GM23338 (cell line): ENCODE results near the gene STK32C. TPM values are rescaled to one million over a fixed set of nuclear protein-coding genes. Genes with fewer than 3 reads are reported as not detected.

Source experiments
- ATAC-seq: fragments of 200-7000 bp; cut with Tn5 transposase; 3 replicates; pipeline ENCODE4 v1.9.1; 2020
- DNase-seq: peaks from one replicate; pipeline ENCODE4 v3.0.0-alpha.2; 2015; ENCODE audit warnings: low spot score
- H2AFZ ChIP-seq: fragments of 200-600 bp; sonication (generic); 2 replicates; pipeline ENCODE4 v1.8.0; 2016; ENCODE audit warnings: antibody characterized with exemption, mild to moderate bottlenecking, moderate library complexity
- H3F3A ChIP-seq: fragments of 200-600 bp; sonication (generic); replicated peaks from 2 replicates; pipeline ENCODE4 v1.8.0; 2017; ENCODE audit warnings: antibody characterized with exemption, mixed run types, low read depth
- H3K27ac ChIP-seq: fragments of 200-600 bp; sonication (generic); 2 replicates; pipeline ENCODE4 v1.6.1; 2016; ENCODE audit warnings: low read depth
- H3K27me3 ChIP-seq: fragments of 200-600 bp; sonication (generic); 2 replicates; pipeline ENCODE4 v1.8.0; 2016; ENCODE audit warnings: mild to moderate bottlenecking, mixed run types, moderate library complexity; ENCODE audit not compliant: insufficient read depth
- H3K36me3 ChIP-seq: fragments of 200-600 bp; sonication (generic); 2 replicates; pipeline ENCODE4 v1.8.0; 2016; ENCODE audit warnings: mild to moderate bottlenecking; ENCODE audit not compliant: insufficient read depth
- H3K4me1 ChIP-seq: fragments of 200-600 bp; sonication (generic); 2 replicates; pipeline ENCODE4 v1.8.0; 2016; ENCODE audit warnings: mild to moderate bottlenecking, moderate library complexity; ENCODE audit not compliant: insufficient read depth
- H3K4me2 ChIP-seq: fragments of 200-600 bp; sonication (generic); 2 replicates; pipeline ENCODE4 v1.7.1; 2017; ENCODE audit warnings: mixed run types
- H3K4me3 ChIP-seq: fragments of 200-600 bp; sonication (generic); 2 replicates; pipeline ENCODE4 v1.6.1; 2016; ENCODE audit warnings: mixed run types
- H3K79me2 ChIP-seq: fragments of 200-600 bp; sonication (generic); replicated peaks from 2 replicates; pipeline ENCODE4 v1.8.0; 2017; ENCODE audit warnings: mild to moderate bottlenecking; ENCODE audit not compliant: insufficient read depth
- H3K9me2 ChIP-seq: fragments of 200-600 bp; sonication (generic); 2 replicates; pipeline ENCODE4 v1.8.0; 2017; ENCODE audit not compliant: insufficient read depth
- H4K20me1 ChIP-seq: fragments of 200-600 bp; sonication (generic); replicated peaks from 2 replicates; pipeline ENCODE4 v1.8.0; 2017; ENCODE audit warnings: mild to moderate bottlenecking; ENCODE audit not compliant: insufficient read depth
- H3K27ac Mint-ChIP-seq: 2 replicates; pipeline ENCODE4 v1.8.0; 2020; ENCODE audit warnings: inconsistent platforms, mild to moderate bottlenecking, moderate library complexity, mixed read lengths
- H3K27me3 Mint-ChIP-seq: 3 replicates; pipeline ENCODE4 v1.8.0; 2022; ENCODE audit warnings: low read depth, mild to moderate bottlenecking, moderate library complexity, mixed read lengths, inconsistent platforms; ENCODE audit not compliant: insufficient read depth, poor library complexity
- H3K36me3 Mint-ChIP-seq: 3 replicates; pipeline ENCODE4 v1.8.0; 2021; ENCODE audit warnings: low read depth, mild to moderate bottlenecking, inconsistent platforms, moderate library complexity, mixed read lengths
- H3K4me1 Mint-ChIP-seq: 3 replicates; pipeline ENCODE4 v1.8.0; 2020; ENCODE audit warnings: mild to moderate bottlenecking, inconsistent platforms, mixed read lengths
- H3K4me3 Mint-ChIP-seq: 3 replicates; pipeline ENCODE4 v1.8.0; 2021; ENCODE audit warnings: moderate library complexity, mild to moderate bottlenecking, inconsistent platforms, mixed read lengths
- H3K9me3 Mint-ChIP-seq: 3 replicates; pipeline ENCODE4 v1.8.0; 2020; ENCODE audit warnings: moderate library complexity, mild to moderate bottlenecking, inconsistent platforms, mixed read lengths
- CREB1 ChIP-seq: fragments of 250-450 bp; sonication (Bioruptor Pico); IDR thresholded peaks from 2 replicates; pipeline ENCODE4 v1.5.0; 2020; ENCODE audit warnings: low read depth, mild to moderate bottlenecking, moderate library complexity
- ETS1 ChIP-seq: IDR thresholded peaks from 2 replicates; pipeline ENCODE4 v1.6.1; 2016; ENCODE audit warnings: antibody characterized with exemption
- EZH2 ChIP-seq: fragments of 200-600 bp; sonication (generic); IDR thresholded peaks from one replicate; pipeline ENCODE4 v1.8.0; 2017; ENCODE audit warnings: antibody characterized with exemption, mild to moderate bottlenecking, low read depth; ENCODE audit not compliant: unreplicated experiment
- JUNB ChIP-seq: IDR thresholded peaks from one replicate; pipeline ENCODE4 v1.6.1; 2016; ENCODE audit warnings: antibody characterized with exemption; ENCODE audit not compliant: unreplicated experiment
- POLR2AphosphoS5 ChIP-seq: IDR thresholded peaks from 2 replicates; pipeline ENCODE4 v1.6.1; 2016; ENCODE audit warnings: antibody characterized with exemption, low read depth
- REST ChIP-seq: IDR thresholded peaks from one replicate; pipeline ENCODE4 v1.6.1; 2018; ENCODE audit warnings: antibody characterized with exemption; ENCODE audit not compliant: unreplicated experiment
- STAT1 ChIP-seq: IDR thresholded peaks from one replicate; pipeline ENCODE4 v1.6.1; 2016; ENCODE audit warnings: antibody characterized with exemption; ENCODE audit not compliant: unreplicated experiment
- ZNF114 ChIP-seq: fragments of 250-450 bp; sonication (Bioruptor Pico); IDR thresholded peaks from 2 replicates; pipeline ENCODE4 v1.5.0; 2020; ENCODE audit warnings: mild to moderate bottlenecking, moderate library complexity
- ZNF462 ChIP-seq: fragments of 250-450 bp; sonication (Bioruptor Pico); IDR thresholded peaks from 2 replicates; pipeline ENCODE4 v1.5.0; 2020; ENCODE audit warnings: mild to moderate bottlenecking, moderate library complexity
- polyA plus RNA-seq: library from polyadenylated mRNA; unstranded; fragments of >200 nt; fragmentation: Nextera tagmentation; extraction: Ambion mirVana; gene quantifications from 2 replicates; pipeline ENCODE4 v1.2.1, GENCODE V29; 2016
- total RNA-seq: library from RNA; depleted of rRNA; stranded (reverse); fragments of >200 nt; shearing (Covaris generic); gene quantifications from 2 replicates; pipeline ENCODE4 v1.2.3, GENCODE V29; 2014

STK32C gene
- total and polyA plus RNA-seq, 2 experiments from 2014 or later = 10.2 to 20.5 TPM

GRCh38 chr10:132199854-132200311 is 107.9 kb downstream of the STK32C start:
- Histone ChIP-seq H3K27ac (no peak overlapping the region), H3K9me2 (no peaks in the 10 kb centered on the region), H3K4me3 (no peak overlapping the region), H3K4me1 (no peaks in the 10 kb centered on the region), H3K79me2 (no peaks in the 10 kb centered on the region), H4K20me1 (no peaks in the 10 kb centered on the region), H3K27me3 (no peaks in the 10 kb centered on the region), H3F3A (no peaks in the 10 kb centered on the region), H3K4me2 (no peak overlapping the region), H2AFZ (no peak overlapping the region), H3K36me3 (no peaks in the 10 kb centered on the region)
- no peaks in the 10 kb centered on the region for H3K9me3 Mint-ChIP-seq
- DNase-seq = no peak
- no peak for ATAC-seq
- TF ChIP-seq EZH2 = no peak
- no peak for TF ChIP-seq JUNB
- no peak for TF ChIP-seq CREB1
- TF ChIP-seq ZNF462 = no peak
- no peak for TF ChIP-seq STAT1
- no peak for TF ChIP-seq ZNF114 (CRISPR knock-in tag)
- H3K4me3 Mint-ChIP-seq = no peak overlapping the region
- no peaks in the 10 kb centered on the region for H3K36me3 Mint-ChIP-seq
- H3K4me1 Mint-ChIP-seq = no peaks in the 10 kb centered on the region
- no peak overlapping the region for H3K27ac Mint-ChIP-seq
- peaks cover 2% of the 10 kb centered on the region for H3K27me3 Mint-ChIP-seq

GRCh38 chr10:132199268-132199853 is 108.4 kb downstream of the STK32C start:
- H3F3A ChIP-seq = no peaks in the 10 kb centered on the region
- no peaks in the 10 kb centered on the region for H3K27me3 ChIP-seq
- no peak overlapping the region for H3K4me3 ChIP-seq
- DNase-seq (no peak), ATAC-seq (no peak)
- no peaks in the 10 kb centered on the region for H4K20me1 ChIP-seq
- H3K4me1 Mint-ChIP-seq = no peaks in the 10 kb centered on the region
- H3K79me2 ChIP-seq = no peaks in the 10 kb centered on the region
- no peaks in the 10 kb centered on the region for H3K4me1 ChIP-seq
- no peaks in the 10 kb centered on the region for H3K36me3 Mint-ChIP-seq
- H3K36me3 ChIP-seq = no peaks in the 10 kb centered on the region
- no peak overlapping the region for H3K27ac Mint-ChIP-seq
- H3K9me3 Mint-ChIP-seq = no peaks in the 10 kb centered on the region
- no peak overlapping the region for H2AFZ ChIP-seq
- H3K9me2 ChIP-seq = no peaks in the 10 kb centered on the region
- no peak overlapping the region for H3K4me3 Mint-ChIP-seq
- H3K4me2 ChIP-seq = no peak overlapping the region
- H3K27me3 Mint-ChIP-seq = peaks cover 3% of the 10 kb centered on the region
- no peak overlapping the region for H3K27ac ChIP-seq
- TF ChIP-seq REST = no peak
- no peak for TF ChIP-seq POLR2AphosphoS5
- no peak for TF ChIP-seq ETS1
